Ecto neural progenitor cell (in vitro differentiated cells): ENCODE measurements around the gene SURF1.
A peak's percentile ranks its signal among the peaks of the same experiment; 100 is the strongest.
"Not testable (repeated sequence)": the region's sequence is repeated elsewhere in the genome, so short reads cannot be mapped to it uniquely, and the experiment has no call there.

ENCODE experiments used
- DNase-seq: peaks from one replicate; pipeline ENCODE4 v3.0.0-alpha.2; 2018; ENCODE audit warnings: low spot score

The SURF1 gene

DNA sequence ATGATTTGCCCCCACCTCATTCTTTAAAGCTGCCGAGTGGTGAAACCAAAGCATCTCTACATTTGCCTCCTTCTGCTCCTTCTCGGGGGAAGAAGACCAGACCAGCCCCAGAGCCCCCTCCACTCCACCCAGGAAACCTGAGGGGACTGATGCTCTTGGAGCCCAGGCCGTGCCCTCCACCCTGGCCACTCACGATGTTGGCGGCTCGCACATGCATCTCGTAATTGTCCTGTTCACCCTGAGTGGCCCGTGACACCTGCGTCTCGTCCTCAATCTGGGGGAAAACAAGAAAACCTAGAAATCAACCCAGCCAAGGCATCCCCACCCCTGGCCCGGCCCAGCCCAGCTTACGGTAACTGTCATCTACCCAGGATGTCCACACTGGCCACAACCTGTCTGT lies 11.3 kb downstream of the SURF1 start:
- no peak for DNase-seq

GRCh38 chr9:133344071-133344470 lies 12.2 kb downstream of the SURF1 start:
- no peak for DNase-seq

DNA sequence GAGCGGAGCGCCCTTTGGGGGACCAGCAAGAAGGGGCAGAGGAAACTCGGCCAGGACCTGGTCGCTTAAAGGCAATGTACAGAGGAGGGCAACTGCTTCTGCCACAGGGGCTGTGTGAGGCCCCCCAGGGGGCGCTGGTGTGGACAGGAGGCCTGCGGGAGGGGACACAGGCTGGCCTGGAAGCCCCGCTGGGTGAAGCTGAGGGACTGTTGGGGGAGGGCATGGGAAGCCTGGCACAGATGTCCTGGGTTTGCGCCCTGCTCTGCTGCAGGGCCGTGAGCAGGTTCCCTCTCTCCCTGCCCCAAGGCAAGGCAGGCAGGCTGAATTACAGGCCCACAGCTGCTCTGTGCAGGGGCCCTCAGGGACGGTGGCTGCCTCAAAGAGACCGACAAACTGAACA lies 13.7 kb downstream of the SURF1 start:
- DNase-seq, result no peak

DNA sequence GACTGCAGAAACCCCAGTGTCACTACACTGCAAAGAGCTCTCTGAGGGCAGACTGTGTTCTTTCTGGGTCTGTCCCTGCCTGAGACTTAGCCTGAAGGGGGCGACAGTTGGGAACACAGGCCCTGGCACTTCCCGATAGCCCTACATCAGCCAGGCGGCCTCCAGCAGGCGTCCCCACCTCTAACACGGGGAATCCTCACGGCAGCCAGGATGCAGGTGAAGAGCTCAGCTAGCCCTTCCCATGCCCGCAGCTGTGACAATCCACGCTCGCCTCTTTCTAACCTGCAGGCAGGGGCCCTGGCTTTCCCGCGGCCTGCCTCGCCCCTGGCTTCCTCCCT lies 14.2 kb downstream of the SURF1 start:
- DNase-seq, result no peak

- DNase-seq, result no peak
Measured at GRCh38 chr9:133341369-133342068, 14.8 kb downstream of the SURF1 start.

DNA sequence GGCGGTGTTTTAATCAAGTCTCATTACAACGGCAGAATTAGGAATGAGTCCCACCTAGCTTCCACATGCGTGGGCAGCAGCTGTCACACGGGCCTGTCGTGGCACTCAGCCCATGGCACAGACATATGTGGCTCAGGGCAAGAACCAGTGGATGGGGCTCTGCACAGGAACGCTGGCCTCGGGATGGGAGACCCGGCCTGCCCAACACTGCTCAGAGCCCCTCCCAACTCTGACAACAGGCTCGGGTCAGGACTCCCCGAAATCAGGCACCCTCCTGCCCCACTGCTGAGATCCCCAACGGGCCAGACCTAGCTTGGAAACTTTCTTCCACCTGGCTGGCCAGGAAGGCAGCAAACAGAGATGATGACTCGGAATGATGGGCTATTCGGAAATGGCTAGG lies 15.4 kb downstream of the SURF1 start:
- no peak for DNase-seq

DNA sequence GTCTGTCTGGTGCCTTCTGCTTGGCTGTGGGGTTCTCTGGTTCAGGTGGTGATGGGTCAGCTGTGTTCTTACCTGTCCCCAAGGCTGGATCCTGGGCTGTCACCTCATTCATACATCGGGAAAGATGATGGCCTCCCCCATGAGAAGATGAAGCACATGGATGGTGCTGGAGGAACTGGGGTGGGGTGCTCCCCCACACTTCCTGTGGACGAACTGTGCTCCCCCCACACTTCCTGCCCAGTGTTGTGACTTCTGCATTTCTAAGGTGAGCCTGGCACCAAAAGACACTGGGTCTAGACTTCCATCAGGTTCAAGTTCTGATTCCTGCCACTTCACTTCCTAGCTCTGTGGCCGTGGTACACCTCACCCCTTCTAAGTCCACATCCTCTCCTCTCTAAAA lies 16.0 kb downstream of the SURF1 start:
- no peak for DNase-seq

DNA sequence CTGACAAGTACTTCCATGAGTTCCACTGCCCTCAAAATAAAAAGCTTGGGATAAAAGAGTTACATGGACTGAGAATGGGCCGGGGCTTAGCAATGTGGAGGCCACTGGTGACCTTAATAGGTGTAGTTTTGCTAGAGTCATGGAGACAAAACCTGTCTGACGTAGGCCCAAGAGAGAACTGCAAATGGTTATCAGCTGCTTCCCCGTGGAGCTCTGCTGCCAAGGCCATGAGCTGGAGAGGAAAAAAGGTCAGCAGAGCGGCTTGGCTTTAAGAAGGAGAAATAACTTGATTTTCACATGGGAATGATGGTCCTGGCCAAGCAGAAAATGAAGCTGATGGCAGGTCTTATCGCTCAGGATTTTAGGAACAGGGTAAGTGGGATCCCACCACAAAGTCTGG lies 16.6 kb downstream of the SURF1 start:
- DNase-seq, result no peak

DNA sequence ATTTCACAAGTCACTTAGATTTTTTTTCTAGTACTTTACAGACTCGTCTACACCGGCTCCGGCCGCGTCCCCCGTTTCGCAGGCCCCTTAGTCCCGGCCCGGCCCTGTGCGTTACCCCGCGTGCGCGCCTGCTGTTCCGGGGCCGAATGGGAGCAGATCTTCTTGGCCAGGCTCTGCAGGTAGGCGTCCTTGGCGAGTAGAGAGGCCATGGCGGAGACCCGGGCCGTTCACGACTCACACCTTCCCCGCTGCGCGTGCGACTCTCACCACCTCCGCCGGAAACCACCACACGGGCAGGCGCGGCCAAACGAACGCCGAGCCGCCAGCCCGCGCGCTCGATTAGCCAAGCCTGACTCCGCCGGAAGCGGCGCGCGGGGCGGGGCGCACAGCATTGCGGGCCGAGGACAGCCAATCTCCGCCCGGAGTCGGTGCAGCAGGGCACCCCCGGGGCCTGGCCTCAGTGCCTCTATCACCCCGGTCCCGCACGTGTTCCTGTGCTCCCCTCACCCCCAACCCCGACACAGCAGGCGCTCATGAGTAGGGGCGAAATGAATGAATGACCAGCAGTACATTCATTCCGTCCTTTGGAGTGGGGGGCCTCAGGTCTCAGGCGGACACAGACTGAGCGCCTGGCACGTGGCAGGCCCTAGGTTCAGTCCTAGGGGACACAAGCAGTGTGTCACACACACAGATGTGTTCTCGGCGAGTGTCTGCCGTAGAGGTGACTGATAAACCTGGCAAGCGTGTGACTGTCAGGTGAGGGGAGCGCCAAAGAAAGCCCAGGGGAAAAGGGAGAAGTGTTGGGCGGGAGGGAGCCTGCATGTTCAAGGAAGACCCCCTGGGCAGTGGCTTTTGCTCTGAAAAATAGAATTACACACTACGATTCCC lies 20.1 kb downstream of the SURF1 start, which contains the start of gene SURF6:
Gene SURF6, minus strand, starts transcription at position 265 of the 888 bp plus-strand sequence. Its CDS starts 56 bp downstream, at position 209.
- DNase-seq, result peak; percentile 93

DNA sequence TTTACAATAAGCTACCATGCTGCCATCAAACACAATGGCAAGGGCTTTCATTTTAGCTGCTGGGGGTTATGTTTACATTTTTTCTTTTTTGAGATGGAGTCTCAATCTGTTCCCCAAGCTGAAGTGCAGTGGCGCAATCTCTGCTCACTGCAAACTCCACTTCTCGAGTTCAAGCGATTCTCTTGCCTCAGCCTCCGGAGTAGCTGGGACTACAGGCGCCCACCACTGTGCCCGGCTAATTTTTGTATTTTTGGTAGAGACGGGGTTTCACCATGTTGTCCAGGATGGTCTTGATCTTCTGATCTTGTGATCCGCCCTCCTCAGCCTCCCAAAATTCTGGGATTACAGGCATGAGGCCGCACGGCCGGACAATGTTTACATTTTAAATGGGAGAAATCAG lies 21.4 kb downstream of the SURF1 start:
- not testable (repeated sequence) for DNase-seq

GRCh38 chr9:133334161-133334560 lies 22.1 kb downstream of the SURF1 start:
- DNase-seq, result no peak

- no peak for DNase-seq
Measured at GRCh38 chr9:133333566-133333965, 22.7 kb downstream of the SURF1 start.

GRCh38 chr9:133333011-133333410 lies 23.3 kb downstream of the SURF1 start:
- DNase-seq, result no peak

- DNase-seq, result no peak
Measured at GRCh38 chr9:133332381-133332730, 23.9 kb downstream of the SURF1 start.

DNA sequence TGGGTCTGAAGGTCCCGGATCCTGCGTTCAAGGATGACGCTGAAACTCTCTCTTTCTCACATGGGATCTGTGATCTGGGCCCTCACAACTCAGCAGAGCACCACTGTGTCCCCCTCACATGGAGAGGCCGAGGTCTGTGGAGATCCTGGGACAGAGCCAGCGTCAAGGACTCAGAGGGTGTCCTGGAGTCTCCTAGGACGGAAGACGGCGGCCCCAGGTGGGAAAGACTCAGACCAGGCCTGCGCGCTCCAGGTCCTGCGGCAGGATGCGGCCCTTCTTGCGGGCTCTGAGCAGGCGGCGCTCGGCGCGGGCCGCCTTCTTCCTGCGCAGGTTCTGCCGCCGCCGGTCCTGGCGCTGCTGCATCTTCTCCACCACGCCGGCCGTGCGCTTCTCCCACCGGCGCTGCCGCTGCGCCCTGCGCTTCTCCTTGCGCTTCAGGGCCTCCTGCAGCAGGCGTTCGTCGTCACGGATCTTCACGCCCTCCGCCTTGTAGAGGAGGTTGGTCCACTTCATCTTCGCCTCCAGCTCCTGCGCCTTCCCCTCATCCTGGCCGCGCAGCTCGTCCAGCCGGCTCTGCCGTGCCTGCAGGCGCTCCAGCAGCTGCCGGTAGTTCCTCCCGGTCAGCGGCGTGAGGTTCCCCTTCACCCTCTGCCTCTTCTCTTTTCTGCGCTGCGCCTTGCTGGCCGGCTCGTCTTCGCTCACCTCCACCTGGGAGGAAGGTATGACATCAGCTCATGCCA lies 24.5 kb downstream of the SURF1 start:
- DNase-seq, result no peak

- no peak for DNase-seq
Measured at GRCh38 chr9:133331221-133331620, 25.1 kb downstream of the SURF1 start.

- DNase-seq, result not testable (repeated sequence)
Measured at GRCh38 chr9:133329306-133330156, 26.8 kb downstream of the SURF1 start.

DNA sequence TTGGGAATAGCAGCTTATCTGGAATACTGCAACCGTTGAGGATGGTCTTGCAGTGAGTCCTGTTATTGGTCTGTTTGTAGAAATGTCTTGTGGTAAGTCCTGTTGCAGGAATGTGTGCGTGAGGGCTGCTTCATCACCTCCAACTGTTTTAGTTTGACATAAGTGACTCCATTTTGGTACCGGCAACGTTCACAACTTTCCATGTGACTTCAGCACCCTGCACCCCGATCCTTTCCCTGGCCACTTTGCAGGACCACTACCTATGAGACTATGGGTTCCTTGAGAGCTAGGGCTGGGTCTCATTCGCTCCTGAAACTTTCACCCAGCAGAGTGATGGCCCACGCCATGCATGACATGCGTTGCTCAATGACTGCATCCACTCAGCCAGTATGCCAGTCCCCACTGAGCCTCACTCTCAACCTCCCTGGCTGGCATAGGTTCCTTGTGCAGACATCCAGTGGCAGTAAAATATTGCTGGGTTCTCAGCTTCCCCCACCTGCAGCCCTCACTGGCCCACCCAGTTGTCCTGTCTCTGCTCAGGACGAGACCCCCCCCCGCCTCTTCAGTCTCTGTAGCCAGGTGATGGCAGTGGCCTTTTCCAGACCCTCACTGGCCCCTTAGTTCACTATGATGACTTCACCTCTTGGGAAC lies 28.3 kb downstream of the SURF1 start:
- DNase-seq, result no peak

DNA sequence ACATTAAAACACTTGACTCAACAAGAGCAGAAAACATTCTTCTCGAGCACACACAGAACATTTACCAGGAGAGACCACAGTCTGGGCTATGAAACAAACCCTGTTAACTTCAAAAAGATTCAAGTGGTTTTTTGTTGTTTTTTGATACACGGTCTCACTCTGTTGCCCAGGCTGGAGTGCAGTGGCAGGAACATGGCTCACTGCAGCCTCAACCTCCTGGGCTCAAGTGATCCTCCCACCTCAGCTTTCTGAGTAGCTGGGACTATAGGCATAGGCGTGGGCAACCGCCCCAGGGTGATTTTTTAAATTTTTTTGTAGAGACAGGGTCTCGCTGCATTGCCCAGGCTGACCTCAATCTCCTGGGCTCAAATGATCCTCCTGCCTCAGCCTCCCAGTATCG lies 29.3 kb downstream of the SURF1 start:
- DNase-seq, result not testable (repeated sequence)

DNA sequence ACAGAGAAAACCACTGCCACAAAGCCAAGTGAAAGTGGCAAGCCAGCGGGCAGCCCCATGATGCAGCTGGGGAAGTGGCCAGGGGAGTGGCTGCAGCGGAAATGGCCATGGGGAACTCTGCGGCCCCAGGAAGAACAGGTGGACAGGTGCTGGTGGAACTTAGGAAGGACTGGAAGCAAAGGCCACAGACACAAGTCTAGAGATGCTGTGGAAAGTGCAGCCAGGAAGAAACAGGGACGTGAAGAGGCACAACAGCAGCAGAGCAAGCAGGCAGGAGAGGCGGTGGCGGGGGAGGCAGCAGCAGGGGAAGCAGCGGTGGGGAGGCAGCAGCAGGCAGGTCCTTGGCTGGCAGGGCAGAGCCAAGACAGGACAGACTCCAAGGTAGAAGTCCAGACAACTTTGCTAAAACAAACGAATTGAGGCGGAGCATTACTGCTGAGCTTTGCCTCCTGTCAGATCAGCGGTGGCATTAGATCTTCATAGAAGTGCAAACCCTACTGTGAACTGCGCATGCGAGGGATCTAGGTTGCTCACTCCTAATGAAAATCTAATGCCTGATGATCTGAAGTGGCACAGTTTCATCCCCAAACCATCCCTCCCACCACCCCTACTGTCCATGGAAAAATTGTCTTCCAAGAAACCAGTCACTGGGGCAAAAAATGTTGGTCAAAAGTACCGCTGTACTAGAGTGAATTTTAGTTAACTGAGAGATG lies 32.1 kb downstream of the SURF1 start:
- no peak for DNase-seq

DNA sequence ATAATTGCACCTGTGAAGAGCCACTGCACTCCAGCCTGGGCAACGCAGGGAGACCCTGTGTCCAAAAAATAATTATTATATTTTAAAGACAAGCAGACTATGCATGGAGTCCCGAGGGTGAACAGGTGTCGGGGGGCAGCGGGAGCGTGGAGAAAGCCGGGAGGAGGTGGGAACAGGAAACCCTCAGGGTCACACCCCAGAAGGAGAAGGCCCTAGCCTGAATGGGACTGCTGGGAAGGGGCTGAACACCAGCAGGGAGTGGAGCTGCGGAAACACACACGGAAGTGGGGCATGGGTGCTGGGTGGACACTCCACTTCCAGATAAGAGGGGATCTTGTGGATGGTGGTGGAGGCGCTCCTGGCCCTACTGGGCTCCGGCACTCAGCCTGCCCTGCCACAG lies 33.1 kb downstream of the SURF1 start:
- no peak for DNase-seq
